GM12892 (cell line): ENCODE measurements around the gene BAZ2B.

Experiments used
- POLR2A ChIP-seq: IDR thresholded peaks from 2 replicates; pipeline ENCODE4 v1.6.1; 2011; ENCODE audit warnings: low read depth, low read length, control low read depth
- POLR2AphosphoS5 ChIP-seq: IDR thresholded peaks from 2 replicates; pipeline ENCODE4 v1.6.1; 2011; ENCODE audit warnings: low read depth, low read length, control low read depth

DNA sequence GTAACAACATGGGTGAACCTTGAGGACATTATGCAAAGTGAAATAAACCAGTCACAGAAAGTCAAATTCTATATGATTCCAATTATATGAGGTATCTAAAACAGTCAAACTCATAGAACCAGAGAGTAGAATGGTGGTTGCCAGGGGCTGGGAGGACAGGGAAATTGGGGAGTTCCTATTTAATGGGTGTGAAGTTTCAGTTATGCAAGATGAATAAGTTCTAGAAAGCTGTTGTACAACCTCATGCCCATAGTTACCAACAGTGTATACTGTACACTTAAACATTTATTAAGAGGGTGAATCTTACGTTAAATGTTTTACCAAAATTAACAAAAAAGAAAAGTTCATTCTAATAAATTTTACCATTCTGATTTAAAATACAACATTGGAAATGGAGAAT, 237.2 kb downstream of the BAZ2B start:
- no peak for TF ChIP-seq POLR2A
- TF ChIP-seq POLR2AphosphoS5 = no peak
